Measurements from ENCODE around the gene CMSS1.

DNA sequence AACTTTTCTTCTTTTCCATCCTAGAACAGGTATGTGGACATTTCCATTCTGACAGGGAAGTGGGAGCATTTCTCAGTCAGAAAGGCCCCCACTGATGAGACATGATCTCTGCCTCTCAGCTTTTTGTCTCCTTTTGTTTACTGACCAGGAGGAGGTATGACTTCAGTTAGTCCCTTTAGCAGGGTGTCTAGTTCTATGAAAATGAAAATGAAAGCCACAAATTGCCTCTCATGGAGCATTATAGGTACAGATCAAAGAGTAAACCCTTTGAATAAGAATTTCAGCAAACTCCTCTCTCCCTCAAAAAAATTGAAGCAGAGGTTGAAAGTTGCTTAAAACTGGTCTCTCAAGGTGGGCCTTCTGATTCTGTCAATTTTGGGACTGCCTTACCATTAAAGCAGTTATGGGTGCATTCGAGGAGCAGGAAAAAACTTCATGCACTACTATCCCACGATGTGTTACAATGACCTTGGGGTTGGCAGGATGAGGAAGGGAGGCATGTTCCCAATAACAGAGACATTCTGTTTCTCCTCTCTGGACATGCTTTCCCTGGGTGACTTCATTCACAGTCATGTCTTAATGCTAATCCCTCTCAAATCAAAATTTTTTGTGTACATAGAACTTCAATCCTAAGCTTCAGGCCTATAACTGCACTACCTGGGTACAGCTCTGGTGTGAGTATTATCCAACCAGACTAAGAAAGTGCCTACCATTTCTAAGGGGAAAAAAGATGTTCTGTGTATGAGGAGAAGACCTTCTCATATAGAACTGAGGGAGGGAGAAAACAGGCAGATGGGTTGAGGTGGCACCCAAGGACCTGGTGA lies 392.5 kb downstream of the CMSS1 start:
- no peak for TF ChIP-seq CTCF (conservative IDR thresholded peaks at IDR 0.05)
- no peak for TF ChIP-seq ZFX (IDR thresholded peaks at IDR 0.05)

All from C4-2B (cell line).